Calu3 (cell line): ENCODE results near the gene SMOC1. TPM values are rescaled to one million over a fixed set of nuclear protein-coding genes. Genes with fewer than 3 reads are reported as not detected.

Source experiments
- Bru-seq: library from RNA; stranded (reverse); fragments of 400-500 nt; gene quantifications from one replicate; lab custom pipeline; 2021; lab: Mats Ljungman, UMichigan
- BruChase-seq, 2 experiments: library from RNA; stranded (reverse); fragments of 400-500 nt; gene quantifications; one replicate each; lab custom pipeline; 2021; lab: Mats Ljungman, UMichigan
- BruUV-seq: library from RNA; stranded (reverse); fragments of 400-500 nt; replicated peaks from 2 replicates; lab custom pipeline; 2021; lab: Mats Ljungman, UMichigan
- CTCF ChIA-PET: fragments of 300-600 bp; sonication (Branson Sonifier 250); formaldehyde crosslinking; loops from one replicate; lab custom pipeline; 2022; ENCODE audit warnings: antibody characterized with exemption; lab: Charles Lee
- DNase-seq: peaks from one replicate; pipeline ENCODE4 v3.0.0; 2022
- H3K27ac Mint-ChIP-seq: one replicate; pipeline ENCODE4 v1.8.0; 2022; ENCODE audit warnings: mixed read lengths; ENCODE audit not compliant: unreplicated experiment
- H3K27me3 Mint-ChIP-seq: one replicate; pipeline ENCODE4 v1.8.0; 2022; ENCODE audit warnings: mixed read lengths; ENCODE audit not compliant: unreplicated experiment
- H3K36me3 Mint-ChIP-seq: one replicate; pipeline ENCODE4 v1.8.0; 2022; ENCODE audit warnings: mild to moderate bottlenecking, moderate library complexity, mixed read lengths; ENCODE audit not compliant: insufficient read depth, unreplicated experiment
- H3K4me1 Mint-ChIP-seq: one replicate; pipeline ENCODE4 v1.8.0; 2022; ENCODE audit warnings: mild to moderate bottlenecking, low read depth, mixed read lengths; ENCODE audit not compliant: unreplicated experiment
- H3K4me3 Mint-ChIP-seq: one replicate; pipeline ENCODE4 v1.8.0; 2022; ENCODE audit warnings: mild to moderate bottlenecking, low read depth, moderate library complexity, mixed read lengths; ENCODE audit not compliant: unreplicated experiment
- H3K9me3 Mint-ChIP-seq: one replicate; pipeline ENCODE4 v1.8.0; 2022; ENCODE audit warnings: low read depth, mixed read lengths; ENCODE audit not compliant: unreplicated experiment
- CTCF ChIP-seq: fragments of 200-600 bp; IDR thresholded peaks from one replicate; pipeline ENCODE4 v1.8.0; 2022; ENCODE audit warnings: antibody characterized with exemption; ENCODE audit not compliant: unreplicated experiment
- intact Hi-C: fragments of 100-400 bp; cut with micrococcal nuclease; formaldehyde crosslinking; loops from one replicate; pipeline ENCODE4 v1.10.0; 2022; ENCODE audit not compliant: unreplicated experiment
- long read RNA-seq: library from polyadenylated mRNA; stranded (forward); transcript quantifications from one replicate; pipeline ENCODE4 v2.0.0, GENCODE V29; 2022
- total RNA-seq: library from RNA; stranded (reverse); gene quantifications from 2 replicates; pipeline ENCODE4 v1.2.3, GENCODE V29; 2022

Gene SMOC1
- 21.4 and 39.6 TPM in 2 replicates for total RNA-seq
- percentile 62 among the genes with signal in this experiment for Bru-seq, nascent RNA
- percentile 52 among the genes with signal in this experiment for BruChase-seq, experiment 1, labeled RNA remaining after a 6-hour chase
- percentile 50 among the genes with signal in this experiment for BruChase-seq, experiment 2, labeled RNA remaining after a 2-hour chase
- long read RNA-seq, partial matches to known transcripts = 1 of 8 reads
- long read RNA-seq, other reads (novel, unspliced or antisense) = 7 of 8 reads

- CTCF ChIA-PET = interaction anchor here (0.8 to 1.6 kb wide), 6 partner anchors 8 to 344 kb away, joined by 3 to 11 read pairs (median 6); no protein-coding TSS in a partner anchor
- Mint-ChIP-seq H3K4me1 (peaks cover 40% of the 10 kb centered on the region), H3K36me3 (peaks cover 24% of the 10 kb centered on the region), H3K9me3 (no peaks in the 10 kb centered on the region), H3K27ac (peak within 1 kb of the TSS; percentile 22), H3K4me3 (peak within 1 kb of the TSS; percentile 79), H3K27me3 (no peaks in the 10 kb centered on the region)
- DNase-seq = peak; percentile 96
- no TSS peak for BruUV-seq
- intact Hi-C loops = no loop called here
- TF ChIP-seq CTCF = no peak
These were observed at the start of gene SMOC1 for GRCh38 chr14:69879175-69880043. Gene SMOC1 (plus strand): TSS chr14:69879416. CDS start chr14:69879679, 263 bp downstream.

GRCh38 chr14:69838881-69839416 is 40.3 kb upstream of the SMOC1 start:
- no peaks in the 10 kb centered on the region for H3K27me3 Mint-ChIP-seq
- intact Hi-C loops = no loop called here
- no peak overlapping the region for H3K27ac Mint-ChIP-seq
- H3K36me3 Mint-ChIP-seq = no peaks in the 10 kb centered on the region
- BruUV-seq = no TSS peak
- CTCF ChIA-PET = no interaction called here
- no peaks in the 10 kb centered on the region for H3K9me3 Mint-ChIP-seq
- H3K4me3 Mint-ChIP-seq = no peak overlapping the region
- no peaks in the 10 kb centered on the region for H3K4me1 Mint-ChIP-seq
- DNase-seq = no peak
- TF ChIP-seq CTCF = no peak

- CTCF ChIA-PET = no interaction called here
- Mint-ChIP-seq H3K27me3 (no peaks in the 10 kb centered on the region), H3K4me1 (no peaks in the 10 kb centered on the region), H3K36me3 (no peaks in the 10 kb centered on the region), H3K27ac (no peak overlapping the region), H3K9me3 (no peaks in the 10 kb centered on the region), H3K4me3 (no peak overlapping the region)
- BruUV-seq = no TSS peak
- TF ChIP-seq CTCF = no peak
- intact Hi-C loops = no loop called here
- DNase-seq = no peak
These were observed 39.6 kb upstream of the SMOC1 start for GRCh38 chr14:69839661-69840060.

- no TSS peak for BruUV-seq
- no peak for DNase-seq
- CTCF ChIA-PET = no interaction called here
- no peaks in the 10 kb centered on the region for H3K27me3 Mint-ChIP-seq
- no peak overlapping the region for H3K4me3 Mint-ChIP-seq
- H3K9me3 Mint-ChIP-seq = no peaks in the 10 kb centered on the region
- intact Hi-C loops = no loop called here
- no peaks in the 10 kb centered on the region for H3K4me1 Mint-ChIP-seq
- no peak for TF ChIP-seq CTCF
- no peak overlapping the region for H3K27ac Mint-ChIP-seq
- H3K36me3 Mint-ChIP-seq = no peaks in the 10 kb centered on the region
These were observed 37.6 kb upstream of the SMOC1 start for GRCh38 chr14:69841656-69842055.
